ENCODE results near the gene CDC37L1. TPM values are rescaled to one million over a fixed set of nuclear protein-coding genes. Genes with fewer than 3 reads are reported as not detected.
A peak's percentile ranks its signal among the peaks of the same experiment; 100 is the strongest.

The CDC37L1 gene
- total RNA-seq, 4 donors from 2014 or later = 61.4 to 101 (median 84.7) TPM

- Histone ChIP-seq H3K36me3 (no peaks in the 10 kb centered on the region), H3K27ac (no peak overlapping the region), H3K9me3 (no peaks in the 10 kb centered on the region), H3K4me1 (peaks cover 0 to 14% (median 0%) of the 10 kb centered on the region in 3 donors), H3K4me3 (no peak overlapping the region), H3K27me3 (no peaks in the 10 kb centered on the region)
- no peak for ATAC-seq
- WGBS, 2 donors (ENCODE audit: low coverage in 1 of 2) = 72 to 93% methylated on average over 2 to 3 of the region's 3 CpGs
- no peak for TF ChIP-seq EP300 (IDR thresholded peaks at IDR 0.05)
- no peak for TF ChIP-seq POLR2A (IDR thresholded peaks at IDR 0.05)
- TF ChIP-seq POLR2AphosphoS5 (IDR thresholded peaks at IDR 0.05) = no peak
- no peak for TF ChIP-seq CTCF (IDR thresholded peaks at IDR 0.05)
Measured at GRCh38 chr9:4670591-4670990, 8.8 kb upstream of the CDC37L1 start.

DNA sequence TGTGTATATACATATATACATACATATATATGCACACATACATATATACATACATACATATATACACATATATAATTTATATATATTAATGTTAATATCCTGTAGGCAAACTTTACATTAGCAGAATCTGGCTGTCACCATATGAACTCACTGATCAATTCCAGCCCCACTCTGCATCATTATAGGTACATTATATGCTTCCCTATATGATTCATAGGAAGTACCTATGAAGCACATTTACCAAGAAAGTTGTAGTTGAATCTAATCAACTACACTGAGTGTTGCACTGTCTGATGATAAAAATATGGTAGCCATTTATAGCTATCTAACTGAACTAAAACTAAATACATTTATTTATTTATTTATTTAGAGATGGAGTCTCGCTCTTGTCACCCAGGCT, 7.6 kb upstream of the CDC37L1 start:
- H3K4me1 ChIP-seq = peaks cover 0 to 3% (median 0%) of the 10 kb centered on the region in 3 donors
- H3K27me3 ChIP-seq = no peaks in the 10 kb centered on the region
- H3K4me3 ChIP-seq = no peak overlapping the region
- no peak for TF ChIP-seq POLR2A (IDR thresholded peaks at IDR 0.05)
- TF ChIP-seq CTCF (IDR thresholded peaks at IDR 0.05) = no peak
- no peak for TF ChIP-seq EP300 (IDR thresholded peaks at IDR 0.05)
- no peak for TF ChIP-seq POLR2AphosphoS5 (IDR thresholded peaks at IDR 0.05)
- H3K9me3 ChIP-seq = no peaks in the 10 kb centered on the region
- H3K36me3 ChIP-seq = no peaks in the 10 kb centered on the region
- ATAC-seq = no peak
- WGBS, 2 donors (ENCODE audit: low coverage in 1 of 2) = 100% methylated on average over 1 of the region's 1 CpG; no CpG with 5 or more reads in 1 of the 2 donors
- H3K27ac ChIP-seq = no peak overlapping the region

DNA sequence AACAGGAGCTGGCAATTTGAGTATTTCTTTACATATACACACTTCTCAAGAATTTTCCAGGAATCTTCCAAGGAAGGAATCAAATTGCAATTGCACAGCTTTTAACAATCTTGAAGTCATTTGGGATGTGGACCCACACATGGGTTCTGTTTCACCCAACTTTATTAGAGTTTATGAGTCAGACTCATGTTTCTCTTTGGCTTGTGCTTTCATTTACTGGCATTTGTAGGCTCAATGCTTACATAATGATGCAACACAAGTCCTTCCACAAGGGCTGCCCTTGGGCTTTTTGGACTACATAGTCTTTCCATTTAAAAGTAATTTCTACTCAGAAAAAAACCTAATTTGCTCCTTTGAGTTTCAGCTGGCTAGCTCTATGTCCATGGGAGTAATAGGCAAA, 4.6 kb upstream of the CDC37L1 start:
- H3K27ac ChIP-seq = no peak overlapping the region
- no peaks in the 10 kb centered on the region for H3K9me3 ChIP-seq
- H3K4me1 ChIP-seq = peaks cover 0 to 11% (median 0%) of the 10 kb centered on the region in 3 donors
- no peaks in the 10 kb centered on the region for H3K36me3 ChIP-seq
- TF ChIP-seq CTCF (IDR thresholded peaks at IDR 0.05) (no peak), EP300 (IDR thresholded peaks at IDR 0.05) (no peak), POLR2AphosphoS5 (IDR thresholded peaks at IDR 0.05) (no peak), POLR2A (IDR thresholded peaks at IDR 0.05) (no peak)
- no peaks in the 10 kb centered on the region for H3K27me3 ChIP-seq
- H3K4me3 ChIP-seq = no peak overlapping the region
- ATAC-seq = no peak

DNA sequence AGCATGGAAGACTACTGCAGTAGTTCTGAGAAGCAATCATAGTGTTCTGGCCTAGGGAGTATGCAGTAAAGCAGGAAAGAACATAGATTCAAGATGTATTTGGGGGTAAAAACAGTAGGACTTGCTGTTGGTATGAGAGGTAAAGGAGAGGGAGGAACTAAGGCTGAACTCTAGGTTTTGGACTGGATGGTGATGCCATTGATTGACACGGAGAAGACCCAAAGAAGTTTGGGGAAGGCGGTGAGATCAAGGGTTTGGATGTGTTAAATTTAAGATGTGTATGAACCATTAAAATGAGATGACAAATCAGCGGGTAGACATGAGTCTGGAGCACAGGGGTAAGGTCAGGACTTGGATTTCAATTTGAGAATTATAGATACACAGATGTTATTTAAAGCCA, 2.0 kb upstream of the CDC37L1 start:
- WGBS, 2 donors (ENCODE audit: low coverage in 1 of 2) = 75 to 96% methylated on average over 2 to 3 of the region's 3 CpGs
- Histone ChIP-seq H3K4me3 (no peak overlapping the region), H3K9me3 (no peaks in the 10 kb centered on the region), H3K27ac (peak overlapping the region in 1 of 4 donors; percentile 98), H3K36me3 (no peaks in the 10 kb centered on the region), H3K4me1 (peaks cover 2 to 31% (median 4%) of the 10 kb centered on the region in 3 donors), H3K27me3 (no peaks in the 10 kb centered on the region)
- no peak for ATAC-seq
- TF ChIP-seq EP300 (IDR thresholded peaks at IDR 0.05) (no peak), POLR2A (IDR thresholded peaks at IDR 0.05) (no peak), CTCF (IDR thresholded peaks at IDR 0.05) (no peak), POLR2AphosphoS5 (IDR thresholded peaks at IDR 0.05) (no peak)

GRCh38 chr9:4678679-4679267, 596 bp upstream of the CDC37L1 start:
- Histone ChIP-seq H3K36me3 (no peaks in the 10 kb centered on the region), H3K4me3 (peak overlapping the region; percentile 82 to 91), H3K4me1 (peaks cover 2 to 43% (median 4%) of the 10 kb centered on the region in 3 donors), H3K9me3 (no peaks in the 10 kb centered on the region), H3K27me3 (no peaks in the 10 kb centered on the region), H3K27ac (peak overlapping the region; percentile 98 to 100 (median 98))
- TF ChIP-seq POLR2A (IDR thresholded peaks at IDR 0.05) (no peak), EP300 (IDR thresholded peaks at IDR 0.05) (no peak), CTCF (IDR thresholded peaks at IDR 0.05) (peak in 1 of 4 experiments; percentile 2), POLR2AphosphoS5 (IDR thresholded peaks at IDR 0.05) (no peak)
- ATAC-seq = peak; percentile 13
- 0% methylated on average over 13 to 15 of the region's 16 CpGs for WGBS, 2 donors (ENCODE audit: low coverage in 1 of 2)

Measured in gastroesophageal sphincter (tissue), 4 donors.